Astrocyte (in vitro differentiated cells and primary cell): Measurements from ENCODE around the gene ZAR1L.

Source experiments
- EZH2 ChIP-seq: IDR thresholded peaks from 2 replicates; pipeline ENCODE4 v1.6.1; 2012; ENCODE audit warnings: mild to moderate bottlenecking, low read length, inconsistent platforms; ENCODE audit not compliant: insufficient read depth
- TF ChIP-seq, protein P1 (sequence below): IDR thresholded peaks from 2 replicates; pipeline ENCODE4 v1.5.1; 2011; ENCODE audit warnings: low read depth, mild to moderate bottlenecking, inconsistent platforms, low read length, moderate library complexity; ENCODE audit not compliant: insufficient read depth

- TF ChIP-seq, protein P1, sequence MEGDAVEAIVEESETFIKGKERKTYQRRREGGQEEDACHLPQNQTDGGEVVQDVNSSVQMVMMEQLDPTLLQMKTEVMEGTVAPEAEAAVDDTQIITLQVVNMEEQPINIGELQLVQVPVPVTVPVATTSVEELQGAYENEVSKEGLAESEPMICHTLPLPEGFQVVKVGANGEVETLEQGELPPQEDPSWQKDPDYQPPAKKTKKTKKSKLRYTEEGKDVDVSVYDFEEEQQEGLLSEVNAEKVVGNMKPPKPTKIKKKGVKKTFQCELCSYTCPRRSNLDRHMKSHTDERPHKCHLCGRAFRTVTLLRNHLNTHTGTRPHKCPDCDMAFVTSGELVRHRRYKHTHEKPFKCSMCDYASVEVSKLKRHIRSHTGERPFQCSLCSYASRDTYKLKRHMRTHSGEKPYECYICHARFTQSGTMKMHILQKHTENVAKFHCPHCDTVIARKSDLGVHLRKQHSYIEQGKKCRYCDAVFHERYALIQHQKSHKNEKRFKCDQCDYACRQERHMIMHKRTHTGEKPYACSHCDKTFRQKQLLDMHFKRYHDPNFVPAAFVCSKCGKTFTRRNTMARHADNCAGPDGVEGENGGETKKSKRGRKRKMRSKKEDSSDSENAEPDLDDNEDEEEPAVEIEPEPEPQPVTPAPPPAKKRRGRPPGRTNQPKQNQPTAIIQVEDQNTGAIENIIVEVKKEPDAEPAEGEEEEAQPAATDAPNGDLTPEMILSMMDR = no peak
- TF ChIP-seq EZH2 = no peak
Observed at GRCh38 chr13:32282096-32282711, 33.0 kb downstream of the ZAR1L start.
